GM20000 (cell line): ENCODE results near the gene TMBIM4.
"Not testable (repeated sequence)": the region's sequence is repeated elsewhere in the genome, so short reads cannot be mapped to it uniquely, and the experiment has no call there.

Experiments
- DNase-seq: peaks from one replicate; pipeline ENCODE4 v3.0.0; 2012; ENCODE audit warnings: low spot score
- CTCF ChIP-seq: IDR thresholded peaks from 2 replicates; pipeline ENCODE4 v1.5.1; 2012; ENCODE audit warnings: mild to moderate bottlenecking, control low read depth; ENCODE audit errors: extremely low read depth, missing control alignments

The TMBIM4 gene

GRCh38 chr12:66189889-66190288 lies 20.1 kb upstream of the TMBIM4 start:
- no peak for DNase-seq
- no peak for TF ChIP-seq CTCF

- DNase-seq = no peak
- TF ChIP-seq CTCF = no peak
These were observed 19.7 kb upstream of the TMBIM4 start for GRCh38 chr12:66189486-66189843.

GRCh38 chr12:66188584-66189485 lies 19.0 kb upstream of the TMBIM4 start, which contains the start of gene IRAK3:
IRAK3 (plus strand) TSS chr12:66189214; CDS start chr12:66189300, 86 bp downstream.
- no peak for TF ChIP-seq CTCF
- peak; percentile 80 for DNase-seq

- no peak for DNase-seq
- TF ChIP-seq CTCF = no peak
These were observed 18.0 kb upstream of the TMBIM4 start for GRCh38 chr12:66187821-66188220.

GRCh38 chr12:66187036-66187435 lies 17.2 kb upstream of the TMBIM4 start:
- no peak for TF ChIP-seq CTCF
- DNase-seq = no peak

- DNase-seq = not testable (repeated sequence)
These were observed 15.0 kb upstream of the TMBIM4 start for GRCh38 chr12:66184822-66185221.

GRCh38 chr12:66182956-66183355 lies 13.2 kb upstream of the TMBIM4 start:
- TF ChIP-seq CTCF = no peak

GRCh38 chr12:66176105-66176900 lies 6.5 kb upstream of the TMBIM4 start:
- no peak for TF ChIP-seq CTCF
- DNase-seq = no peak

More at GRCh38 chr12:66182956-66183355, 13.2 kb upstream of the TMBIM4 start:
- DNase-seq = no peak

- DNase-seq = not testable (repeated sequence)
These were observed 4.9 kb upstream of the TMBIM4 start for GRCh38 chr12:66174391-66175325.
